Calu3 (cell line): ENCODE measurements around the gene CDH4. TPM values are rescaled to one million over a fixed set of nuclear protein-coding genes. Genes with fewer than 3 reads are reported as not detected.

Source experiments
- BruUV-seq: library from RNA; stranded (reverse); fragments of 400-500 nt; replicated peaks from 2 replicates; lab custom pipeline; 2021; lab: Mats Ljungman, UMichigan
- CTCF ChIA-PET: fragments of 300-600 bp; sonication (Branson Sonifier 250); formaldehyde crosslinking; loops from one replicate; lab custom pipeline; 2022; ENCODE audit warnings: antibody characterized with exemption; lab: Charles Lee
- DNase-seq: peaks from one replicate; pipeline ENCODE4 v3.0.0; 2022
- H3K27ac Mint-ChIP-seq: one replicate; pipeline ENCODE4 v1.8.0; 2022; ENCODE audit warnings: mixed read lengths; ENCODE audit not compliant: unreplicated experiment
- H3K27me3 Mint-ChIP-seq: one replicate; pipeline ENCODE4 v1.8.0; 2022; ENCODE audit warnings: mixed read lengths; ENCODE audit not compliant: unreplicated experiment
- H3K36me3 Mint-ChIP-seq: one replicate; pipeline ENCODE4 v1.8.0; 2022; ENCODE audit warnings: mild to moderate bottlenecking, moderate library complexity, mixed read lengths; ENCODE audit not compliant: insufficient read depth, unreplicated experiment
- H3K4me1 Mint-ChIP-seq: one replicate; pipeline ENCODE4 v1.8.0; 2022; ENCODE audit warnings: mild to moderate bottlenecking, low read depth, mixed read lengths; ENCODE audit not compliant: unreplicated experiment
- H3K4me3 Mint-ChIP-seq: one replicate; pipeline ENCODE4 v1.8.0; 2022; ENCODE audit warnings: mild to moderate bottlenecking, low read depth, moderate library complexity, mixed read lengths; ENCODE audit not compliant: unreplicated experiment
- H3K9me3 Mint-ChIP-seq: one replicate; pipeline ENCODE4 v1.8.0; 2022; ENCODE audit warnings: low read depth, mixed read lengths; ENCODE audit not compliant: unreplicated experiment
- intact Hi-C: fragments of 100-400 bp; cut with micrococcal nuclease; formaldehyde crosslinking; loops from one replicate; pipeline ENCODE4 v1.10.0; 2022; ENCODE audit not compliant: unreplicated experiment
- total RNA-seq: library from RNA; stranded (reverse); gene quantifications from 2 replicates; pipeline ENCODE4 v1.2.3, GENCODE V29; 2022
- TF ChIP-seq, protein P1 (sequence below): fragments of 200-600 bp; IDR thresholded peaks from one replicate; pipeline ENCODE4 v1.8.0; 2022; ENCODE audit warnings: antibody characterized with exemption; ENCODE audit not compliant: unreplicated experiment

CDH4 gene
- total RNA-seq, 1 experiment from 2014 or later: not detected

DNA sequence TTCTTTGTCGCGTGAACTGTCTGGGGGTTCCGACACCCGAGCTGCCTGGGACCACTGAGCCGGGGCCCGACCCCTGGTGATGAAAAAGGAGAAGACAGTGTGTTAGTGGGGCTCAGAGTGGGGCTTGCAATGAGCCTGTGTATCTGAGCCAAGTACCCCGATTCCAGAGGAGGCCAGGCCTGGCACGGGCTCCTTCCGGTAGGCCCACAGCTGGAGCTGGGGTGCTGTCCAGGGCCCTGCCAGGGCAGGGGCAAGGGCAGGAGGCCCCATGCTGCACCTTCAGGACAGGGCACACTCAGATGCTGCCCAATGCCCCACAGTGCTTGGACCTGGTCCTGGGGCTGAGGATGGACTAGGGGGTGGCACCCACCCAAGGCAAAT is 724.2 kb downstream of the CDH4 start:
- no peak overlapping the region for H3K27ac Mint-ChIP-seq
- H3K4me1 Mint-ChIP-seq: peaks cover 3% of the 10 kb centered on the region
- DNase-seq: no peak
- H3K27me3 Mint-ChIP-seq: no peaks in the 10 kb centered on the region
- H3K4me3 Mint-ChIP-seq: no peak overlapping the region
- H3K36me3 Mint-ChIP-seq: peaks cover 42% of the 10 kb centered on the region
- BruUV-seq: no TSS peak
- CTCF ChIA-PET: interaction anchor here (0.7 kb wide), 1 partner anchor 674 kb away, joined by 3 read pairs; no protein-coding TSS in a partner anchor
- TF ChIP-seq, protein P1, sequence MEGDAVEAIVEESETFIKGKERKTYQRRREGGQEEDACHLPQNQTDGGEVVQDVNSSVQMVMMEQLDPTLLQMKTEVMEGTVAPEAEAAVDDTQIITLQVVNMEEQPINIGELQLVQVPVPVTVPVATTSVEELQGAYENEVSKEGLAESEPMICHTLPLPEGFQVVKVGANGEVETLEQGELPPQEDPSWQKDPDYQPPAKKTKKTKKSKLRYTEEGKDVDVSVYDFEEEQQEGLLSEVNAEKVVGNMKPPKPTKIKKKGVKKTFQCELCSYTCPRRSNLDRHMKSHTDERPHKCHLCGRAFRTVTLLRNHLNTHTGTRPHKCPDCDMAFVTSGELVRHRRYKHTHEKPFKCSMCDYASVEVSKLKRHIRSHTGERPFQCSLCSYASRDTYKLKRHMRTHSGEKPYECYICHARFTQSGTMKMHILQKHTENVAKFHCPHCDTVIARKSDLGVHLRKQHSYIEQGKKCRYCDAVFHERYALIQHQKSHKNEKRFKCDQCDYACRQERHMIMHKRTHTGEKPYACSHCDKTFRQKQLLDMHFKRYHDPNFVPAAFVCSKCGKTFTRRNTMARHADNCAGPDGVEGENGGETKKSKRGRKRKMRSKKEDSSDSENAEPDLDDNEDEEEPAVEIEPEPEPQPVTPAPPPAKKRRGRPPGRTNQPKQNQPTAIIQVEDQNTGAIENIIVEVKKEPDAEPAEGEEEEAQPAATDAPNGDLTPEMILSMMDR: no peak
- intact Hi-C loops: no loop called here
- H3K9me3 Mint-ChIP-seq: no peaks in the 10 kb centered on the region

DNA sequence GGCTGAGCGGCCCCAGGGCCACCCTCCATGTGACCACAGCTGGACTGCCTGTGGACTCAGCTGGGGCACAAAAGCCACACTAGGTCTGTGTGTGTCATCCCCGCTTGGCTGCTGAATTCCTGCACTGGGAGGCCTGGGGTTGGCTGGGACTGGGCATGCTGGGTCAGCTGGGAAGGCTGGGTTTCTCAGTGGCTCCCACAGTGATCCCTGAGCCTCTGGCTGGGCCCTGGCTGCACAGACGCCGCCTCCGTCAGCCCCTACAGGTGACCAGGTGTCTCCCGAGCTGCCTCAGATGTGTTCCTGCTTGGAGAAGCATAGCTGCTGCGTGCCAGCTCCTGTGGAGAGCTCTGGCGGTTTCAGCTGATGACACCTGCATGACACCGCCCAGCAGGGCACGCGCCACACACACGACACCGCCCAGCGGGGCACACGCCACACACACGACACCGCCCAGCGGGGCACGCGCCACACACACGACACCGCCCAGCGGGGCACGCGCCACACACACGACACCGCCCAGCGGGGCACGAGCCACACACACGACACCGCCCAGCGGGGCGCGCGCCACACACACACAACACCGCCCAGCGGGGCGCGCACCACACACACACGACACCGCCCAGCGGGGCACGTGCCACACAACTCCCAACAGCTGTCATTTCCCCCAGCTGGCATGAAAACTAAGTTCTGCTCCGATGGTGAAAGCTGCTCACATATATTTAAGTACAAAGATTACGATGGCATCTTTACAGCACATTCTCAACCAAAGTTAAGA is 724.8 kb downstream of the CDH4 start:
- H3K27ac Mint-ChIP-seq: no peak overlapping the region
- H3K4me1 Mint-ChIP-seq: peaks cover 7% of the 10 kb centered on the region
- H3K36me3 Mint-ChIP-seq: peaks cover 42% of the 10 kb centered on the region
- H3K9me3 Mint-ChIP-seq: peaks cover 2% of the 10 kb centered on the region
- intact Hi-C loops: no loop called here
- DNase-seq: no peak
- no peaks in the 10 kb centered on the region for H3K27me3 Mint-ChIP-seq
- TF ChIP-seq, protein P1: no peak
- H3K4me3 Mint-ChIP-seq: no peak overlapping the region
- CTCF ChIA-PET: no interaction called here
- BruUV-seq: no TSS peak

DNA sequence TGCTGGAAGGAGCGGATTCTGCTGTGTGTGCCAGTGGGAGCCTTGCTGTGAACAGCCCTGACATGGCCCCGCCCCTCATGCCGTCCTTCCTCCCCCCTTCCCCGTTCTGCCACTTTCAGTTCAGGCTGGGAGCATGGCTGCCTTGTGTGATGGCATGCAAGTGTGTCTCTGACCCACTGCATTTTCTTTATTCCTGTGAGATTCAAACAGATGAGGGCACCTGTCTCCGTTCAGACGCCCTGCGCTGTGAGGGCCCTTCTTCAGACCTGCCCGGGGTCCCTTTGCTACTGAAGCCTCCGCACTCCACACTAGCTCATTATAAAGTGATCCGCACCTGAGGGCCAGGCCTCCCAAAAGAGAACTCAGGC is 725.3 kb downstream of the CDH4 start:
- DNase-seq: no peak
- CTCF ChIA-PET: no interaction called here
- H3K36me3 Mint-ChIP-seq: peaks cover 48% of the 10 kb centered on the region
- no peaks in the 10 kb centered on the region for H3K27me3 Mint-ChIP-seq
- TF ChIP-seq, protein P1: no peak
- no peak overlapping the region for H3K4me3 Mint-ChIP-seq
- peaks cover 2% of the 10 kb centered on the region for H3K9me3 Mint-ChIP-seq
- peaks cover 7% of the 10 kb centered on the region for H3K4me1 Mint-ChIP-seq
- no TSS peak for BruUV-seq
- H3K27ac Mint-ChIP-seq: no peak overlapping the region
- intact Hi-C loops: no loop called here

DNA sequence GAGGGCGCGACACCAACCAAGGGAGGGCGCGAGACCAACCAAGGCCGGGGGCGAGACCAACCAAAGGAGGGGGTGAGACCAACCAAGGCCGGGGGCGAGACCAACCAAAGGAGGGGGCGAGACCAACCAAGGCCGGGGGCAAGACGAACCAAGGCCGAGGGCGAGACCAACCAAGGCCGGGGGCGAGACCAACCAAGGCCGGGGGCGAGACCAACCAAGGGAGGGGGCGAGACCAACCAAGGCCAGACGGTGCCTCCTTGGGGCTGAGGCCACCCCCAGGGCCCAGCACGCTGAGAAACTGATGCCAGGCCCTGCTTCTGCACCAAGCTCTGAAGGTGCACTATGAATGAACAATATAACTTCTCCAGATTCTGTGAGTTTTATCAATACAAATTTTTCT is 726.4 kb downstream of the CDH4 start:
- TF ChIP-seq, protein P1: no peak
- Mint-ChIP-seq H3K9me3 (peaks cover 2% of the 10 kb centered on the region), H3K36me3 (peaks cover 51% of the 10 kb centered on the region), H3K4me1 (peaks cover 7% of the 10 kb centered on the region), H3K27ac (no peak overlapping the region), H3K27me3 (no peaks in the 10 kb centered on the region), H3K4me3 (no peak overlapping the region)
- CTCF ChIA-PET: no interaction called here
- intact Hi-C loops: no loop called here
- no peak for DNase-seq
- BruUV-seq: no TSS peak
